ENCODE measurements around the gene TMEM97.

- TF ChIP-seq CTCF (IDR thresholded peaks at IDR 0.05) (no peak), EP300 (IDR thresholded peaks at IDR 0.05) (no peak), POLR2A (IDR thresholded peaks at IDR 0.05) (no peak)
Measured at GRCh38 chr17:28313841-28314240, 5.2 kb upstream of the TMEM97 start.

Measured in suprapubic skin (tissue), 3 donors.